Fibroblast of the aortic adventitia (primary cell): ENCODE data around the gene AGR2. TPM values are rescaled to one million over a fixed set of nuclear protein-coding genes. Genes with fewer than 3 reads are reported as not detected.

Experiments
- DNase-seq: peaks from one replicate; pipeline ENCODE4 v3.0.0-alpha.2; 2010; ENCODE audit warnings: low read depth
- H3K4me3 ChIP-seq: 2 replicates; pipeline ENCODE4 v1.5.1; 2011; ENCODE audit warnings: low read depth, mild to moderate bottlenecking, control low read depth, low read length, moderate library complexity
- total RNA-seq: library from RNA; depleted of rRNA; stranded (reverse); fragments of >200 nt; gene quantifications from 2 replicates; pipeline ENCODE4 v1.2.3, GENCODE V29; 2012; ENCODE audit warnings: low replicate concordance
- TF ChIP-seq, protein P1 (sequence below): IDR thresholded peaks from 2 replicates; pipeline ENCODE4 v1.5.1; 2011; ENCODE audit warnings: mild to moderate bottlenecking, low read length, control low read depth, inconsistent platforms; ENCODE audit not compliant: insufficient read depth

The AGR2 gene
- total RNA-seq, 1 donor = not detected

DNA sequence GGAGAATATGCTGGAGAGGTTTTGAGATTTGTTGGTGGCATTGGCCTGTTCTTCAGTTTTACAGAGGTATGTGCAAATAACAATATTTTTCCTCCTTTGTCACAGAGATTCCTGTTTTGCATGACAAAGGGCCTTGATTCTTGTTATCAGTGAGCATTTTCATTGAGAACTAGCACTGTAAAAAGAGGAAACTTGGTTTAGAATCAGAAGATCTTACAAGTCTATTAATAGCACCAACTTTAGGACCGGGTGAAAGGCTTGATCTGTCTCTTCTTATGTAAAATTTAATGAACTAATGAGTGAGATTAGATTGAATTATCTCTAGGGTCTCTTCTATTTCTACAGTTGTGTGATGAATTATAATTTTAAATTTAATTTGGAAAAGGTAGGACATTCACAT, 25.7 kb downstream of the AGR2 start:
- no peak for DNase-seq
- TF ChIP-seq, protein P1, sequence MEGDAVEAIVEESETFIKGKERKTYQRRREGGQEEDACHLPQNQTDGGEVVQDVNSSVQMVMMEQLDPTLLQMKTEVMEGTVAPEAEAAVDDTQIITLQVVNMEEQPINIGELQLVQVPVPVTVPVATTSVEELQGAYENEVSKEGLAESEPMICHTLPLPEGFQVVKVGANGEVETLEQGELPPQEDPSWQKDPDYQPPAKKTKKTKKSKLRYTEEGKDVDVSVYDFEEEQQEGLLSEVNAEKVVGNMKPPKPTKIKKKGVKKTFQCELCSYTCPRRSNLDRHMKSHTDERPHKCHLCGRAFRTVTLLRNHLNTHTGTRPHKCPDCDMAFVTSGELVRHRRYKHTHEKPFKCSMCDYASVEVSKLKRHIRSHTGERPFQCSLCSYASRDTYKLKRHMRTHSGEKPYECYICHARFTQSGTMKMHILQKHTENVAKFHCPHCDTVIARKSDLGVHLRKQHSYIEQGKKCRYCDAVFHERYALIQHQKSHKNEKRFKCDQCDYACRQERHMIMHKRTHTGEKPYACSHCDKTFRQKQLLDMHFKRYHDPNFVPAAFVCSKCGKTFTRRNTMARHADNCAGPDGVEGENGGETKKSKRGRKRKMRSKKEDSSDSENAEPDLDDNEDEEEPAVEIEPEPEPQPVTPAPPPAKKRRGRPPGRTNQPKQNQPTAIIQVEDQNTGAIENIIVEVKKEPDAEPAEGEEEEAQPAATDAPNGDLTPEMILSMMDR = no peak
- H3K4me3 ChIP-seq = no peak overlapping the region

DNA sequence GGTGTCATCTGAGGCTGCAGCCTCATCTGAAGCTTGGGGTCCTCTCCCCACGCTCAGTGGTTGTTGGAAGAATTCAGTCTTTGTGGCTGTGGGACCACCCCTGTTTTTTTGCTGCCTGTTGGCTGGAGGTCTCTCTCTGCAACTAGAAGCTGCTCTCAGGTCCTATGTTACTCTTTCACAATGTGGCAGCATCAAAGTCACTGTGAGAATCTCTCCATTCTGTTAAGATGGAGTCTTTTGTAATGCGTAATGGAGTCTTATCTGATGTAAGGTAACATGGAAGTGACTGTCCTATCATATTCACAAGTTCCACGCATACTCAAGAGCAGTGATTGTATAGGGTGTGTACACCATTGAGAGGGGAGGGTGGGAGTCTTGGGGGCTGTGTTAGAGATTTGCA, 26.3 kb downstream of the AGR2 start:
- TF ChIP-seq, protein P1 = no peak
- no peak for DNase-seq
- H3K4me3 ChIP-seq = no peak overlapping the region

DNA sequence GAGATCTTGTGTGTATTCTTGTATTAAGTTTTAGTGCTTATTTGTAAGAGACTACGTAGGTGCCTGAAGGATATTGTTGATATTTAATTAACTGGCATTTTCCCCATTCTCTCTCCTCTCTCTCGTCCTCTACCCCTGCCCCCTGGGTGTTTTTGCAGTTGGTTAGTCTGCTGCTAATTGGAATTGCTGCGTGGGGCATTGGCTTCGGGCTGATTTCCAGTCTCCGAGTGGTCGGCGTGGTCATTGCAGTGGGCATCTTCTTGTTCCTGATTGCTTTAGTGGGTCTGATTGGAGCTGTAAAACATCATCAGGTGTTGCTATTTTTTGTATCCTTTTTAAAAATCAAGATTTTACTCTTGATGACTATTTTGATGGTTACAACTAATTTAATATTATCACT, 28.7 kb downstream of the AGR2 start:
- no peak for DNase-seq
- no peak overlapping the region for H3K4me3 ChIP-seq
- TF ChIP-seq, protein P1 = no peak

DNA sequence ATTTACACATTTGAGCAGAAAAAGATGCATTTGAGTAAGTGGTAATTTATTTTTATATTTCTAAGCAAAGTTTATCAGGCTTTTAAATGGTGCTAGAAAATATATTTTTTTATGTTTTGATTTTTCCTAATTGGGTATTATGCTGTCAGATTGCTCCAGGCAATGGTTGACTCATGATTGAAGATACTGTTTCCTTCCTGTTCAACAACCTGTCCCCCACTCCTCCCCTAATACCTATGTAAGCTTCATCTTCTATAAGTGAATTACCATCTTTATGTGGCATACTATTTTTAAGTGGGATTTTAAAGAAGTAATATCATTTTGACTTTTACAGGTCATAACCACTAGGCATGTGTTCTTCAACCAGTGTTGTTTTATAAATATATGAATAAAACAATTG, 29.8 kb downstream of the AGR2 start:
- TF ChIP-seq, protein P1 = no peak
- no peak overlapping the region for H3K4me3 ChIP-seq
- no peak for DNase-seq

DNA sequence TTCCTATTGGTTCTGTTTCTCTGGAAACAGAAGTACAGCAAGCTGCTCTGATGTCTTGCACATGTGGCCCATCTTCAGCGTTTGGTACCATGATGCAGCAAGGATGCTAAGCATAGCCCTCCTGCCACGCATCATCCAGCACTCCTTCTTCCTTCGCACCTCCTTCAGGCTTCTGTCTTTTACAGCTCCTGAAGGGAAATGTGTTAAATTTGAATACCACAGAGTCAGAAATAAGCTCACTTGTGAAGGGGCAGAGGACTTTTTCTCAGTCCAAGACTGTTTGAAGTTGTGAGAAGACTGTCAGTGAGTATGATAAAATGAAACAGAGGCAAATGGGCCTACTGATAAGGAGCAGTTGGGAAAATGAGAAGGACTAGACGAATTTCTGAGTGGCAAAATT, 30.5 kb downstream of the AGR2 start:
- TF ChIP-seq, protein P1 = no peak
- no peak overlapping the region for H3K4me3 ChIP-seq
- no peak for DNase-seq

DNA sequence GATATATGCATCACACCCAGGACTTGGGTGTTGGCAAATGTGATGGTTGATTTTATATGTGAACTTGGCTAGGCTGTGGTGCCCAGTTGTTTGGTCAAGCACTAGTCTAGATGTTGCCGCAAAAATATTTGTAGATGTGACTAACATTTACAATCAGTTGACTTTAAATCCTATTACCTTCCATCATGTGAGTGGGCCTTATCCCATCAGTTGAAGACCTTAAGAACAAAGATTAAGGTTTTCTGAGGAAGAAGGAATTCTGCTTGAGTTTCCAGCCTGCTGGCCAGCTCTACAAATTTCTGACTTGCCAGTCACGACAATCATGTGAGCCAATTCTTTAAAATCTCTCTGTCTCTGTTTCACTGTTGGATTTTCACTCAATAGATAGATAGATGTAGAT, 30.9 kb downstream of the AGR2 start:
- TF ChIP-seq, protein P1 = no peak
- DNase-seq = no peak

DNA sequence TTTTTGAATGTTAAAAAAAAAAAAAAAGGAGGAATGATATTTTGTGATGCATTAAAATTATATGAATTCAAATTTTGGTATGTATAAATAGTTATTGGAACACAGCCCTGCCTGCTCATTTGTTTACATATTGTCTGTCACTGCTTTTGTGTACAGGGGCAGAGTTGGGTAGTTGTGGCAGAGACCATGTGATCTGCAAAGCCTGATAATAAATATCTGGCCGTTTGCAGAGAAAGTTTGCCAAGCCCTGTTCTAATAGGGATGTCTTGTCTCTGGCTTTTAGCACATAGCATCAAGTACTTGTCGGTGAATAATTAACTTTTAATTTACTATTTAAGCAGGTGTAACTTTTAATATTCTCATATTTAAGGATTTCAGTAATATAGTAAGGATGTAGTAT, 31.5 kb downstream of the AGR2 start:
- TF ChIP-seq, protein P1 = no peak
- H3K4me3 ChIP-seq = no peak overlapping the region
- DNase-seq = no peak

More for the DNA sequence above, 30.9 kb downstream of the AGR2 start:
- no peak overlapping the region for H3K4me3 ChIP-seq
